Neural cell (in vitro differentiated cells): ENCODE results near the gene OSBPL5.

Experiments
- CTCF ChIP-seq: fragments of 450-650 bp; IDR thresholded peaks from 2 replicates; pipeline ENCODE4 v1.5.1; 2014; ENCODE audit warnings: antibody characterized with exemption, mild to moderate bottlenecking, moderate library complexity; ENCODE audit not compliant: poor library complexity, severe bottlenecking
- EZH2 ChIP-seq: fragments of 200-600, 300-800 bp; shearing (Covaris generic), sonication (generic); IDR thresholded peaks from 2 replicates; pipeline ENCODE4 v1.6.1; 2014; ENCODE audit warnings: antibody characterized with exemption, low read length, borderline replicate concordance, mild to moderate bottlenecking; ENCODE audit not compliant: insufficient read depth, poor library complexity, severe bottlenecking
- POLR2AphosphoS5 ChIP-seq: IDR thresholded peaks from 2 replicates; pipeline ENCODE4 v1.6.1; 2012

- TF ChIP-seq EZH2 (no peak), CTCF (no peak), POLR2AphosphoS5 (no peak)
Measured at GRCh38 chr11:3086114-3086513, 79.0 kb downstream of the OSBPL5 start.
